Hematopoietic multipotent progenitor cell treated with erythropoietin and hydrocortisone succinate and interleukin-3 and kit ligand, for 17 days (in vitro differentiated cells): ENCODE data around the gene CENPP.
"Not testable (repeated sequence)": the region's sequence is repeated elsewhere in the genome, so short reads cannot be mapped to it uniquely, and the experiment has no call there.

Source experiments
- DNase-seq: peaks from one replicate; pipeline ENCODE4 v3.0.0-alpha.2; 2015; ENCODE audit warnings: low spot score

Gene CENPP

GRCh38 chr9:92538541-92538940, 212.8 kb downstream of the CENPP start:
- no peak for DNase-seq

- no peak for DNase-seq
These were observed 218.2 kb downstream of the CENPP start for GRCh38 chr9:92543972-92544371.

- DNase-seq, result no peak
These were observed 219.3 kb downstream of the CENPP start for GRCh38 chr9:92545002-92545510.

- DNase-seq, result no peak
These were observed 221.6 kb downstream of the CENPP start for GRCh38 chr9:92547356-92547755.

GRCh38 chr9:92550765-92551164, 225.0 kb downstream of the CENPP start:
- DNase-seq, result no peak

- DNase-seq, result no peak
These were observed 233.0 kb downstream of the CENPP start for GRCh38 chr9:92558612-92559374.

- no peak for DNase-seq
These were observed 235.9 kb downstream of the CENPP start for GRCh38 chr9:92561374-92562330.

GRCh38 chr9:92562461-92562967, 236.8 kb downstream of the CENPP start:
- DNase-seq, result no peak

- no peak for DNase-seq
These were observed 237.7 kb downstream of the CENPP start for GRCh38 chr9:92563116-92564100.

GRCh38 chr9:92564504-92564903, 238.8 kb downstream of the CENPP start:
- no peak for DNase-seq

GRCh38 chr9:92564982-92565381, 239.2 kb downstream of the CENPP start:
- DNase-seq, result no peak

GRCh38 chr9:92571871-92572270, 246.1 kb downstream of the CENPP start:
- DNase-seq, result not testable (repeated sequence)

- DNase-seq, result not testable (repeated sequence)
These were observed 247.9 kb downstream of the CENPP start for GRCh38 chr9:92573612-92574011.

GRCh38 chr9:92576175-92576574, 250.4 kb downstream of the CENPP start:
- DNase-seq, result no peak

GRCh38 chr9:92589923-92590322, 264.2 kb downstream of the CENPP start:
- DNase-seq, result no peak

- no peak for DNase-seq
These were observed 264.6 kb downstream of the CENPP start for GRCh38 chr9:92590377-92590776.

GRCh38 chr9:92592537-92592936, 266.8 kb downstream of the CENPP start:
- no peak for DNase-seq

GRCh38 chr9:92592946-92593861, 267.5 kb downstream of the CENPP start:
- no peak for DNase-seq

GRCh38 chr9:92595075-92595474, 269.3 kb downstream of the CENPP start:
- not testable (repeated sequence) for DNase-seq

GRCh38 chr9:92595930-92596329, 270.2 kb downstream of the CENPP start:
- DNase-seq, result no peak
